ENCODE results near the gene FRMD5.
"Not testable (repeated sequence)": the region's sequence is repeated elsewhere in the genome, so short reads cannot be mapped to it uniquely, and the experiment has no call there.

DNA sequence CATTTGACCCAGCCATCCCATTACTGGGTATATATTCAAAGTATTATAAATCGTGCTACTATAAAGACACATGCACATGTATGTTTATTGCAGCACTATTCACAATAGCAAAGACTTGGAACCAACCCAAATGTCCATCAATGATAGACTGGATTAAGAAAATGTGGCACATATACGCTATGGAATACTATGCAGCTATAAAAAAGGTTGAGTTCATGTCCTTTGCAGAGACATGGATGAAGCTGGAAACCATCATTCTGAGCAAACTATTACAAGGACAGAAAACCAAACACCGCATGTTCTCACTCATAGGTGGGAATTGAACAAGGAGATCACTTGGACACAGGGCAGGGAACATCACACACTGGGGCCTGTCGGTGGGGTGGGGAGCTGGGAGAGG, 31.9 kb upstream of the FRMD5 start:
- TF ChIP-seq, protein P1, sequence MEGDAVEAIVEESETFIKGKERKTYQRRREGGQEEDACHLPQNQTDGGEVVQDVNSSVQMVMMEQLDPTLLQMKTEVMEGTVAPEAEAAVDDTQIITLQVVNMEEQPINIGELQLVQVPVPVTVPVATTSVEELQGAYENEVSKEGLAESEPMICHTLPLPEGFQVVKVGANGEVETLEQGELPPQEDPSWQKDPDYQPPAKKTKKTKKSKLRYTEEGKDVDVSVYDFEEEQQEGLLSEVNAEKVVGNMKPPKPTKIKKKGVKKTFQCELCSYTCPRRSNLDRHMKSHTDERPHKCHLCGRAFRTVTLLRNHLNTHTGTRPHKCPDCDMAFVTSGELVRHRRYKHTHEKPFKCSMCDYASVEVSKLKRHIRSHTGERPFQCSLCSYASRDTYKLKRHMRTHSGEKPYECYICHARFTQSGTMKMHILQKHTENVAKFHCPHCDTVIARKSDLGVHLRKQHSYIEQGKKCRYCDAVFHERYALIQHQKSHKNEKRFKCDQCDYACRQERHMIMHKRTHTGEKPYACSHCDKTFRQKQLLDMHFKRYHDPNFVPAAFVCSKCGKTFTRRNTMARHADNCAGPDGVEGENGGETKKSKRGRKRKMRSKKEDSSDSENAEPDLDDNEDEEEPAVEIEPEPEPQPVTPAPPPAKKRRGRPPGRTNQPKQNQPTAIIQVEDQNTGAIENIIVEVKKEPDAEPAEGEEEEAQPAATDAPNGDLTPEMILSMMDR (IDR thresholded peaks at IDR 0.05) = not testable (repeated sequence)
- not testable (repeated sequence) for TF ChIP-seq POLR2A (IDR thresholded peaks at IDR 0.05; ENCODE audit: low read length); BHLHE40 (IDR thresholded peaks at IDR 0.05; ENCODE audit: low read depth, low read length); MYC (IDR thresholded peaks at IDR 0.05; ENCODE audit: borderline replicate concordance, low read length); CEBPB (IDR thresholded peaks at IDR 0.05); EP300 (IDR thresholded peaks at IDR 0.05); NR3C1 (IDR thresholded peaks at IDR 0.05); CHD4 (IDR thresholded peaks at IDR 0.05; ENCODE audit: borderline replicate concordance); JUN (IDR thresholded peaks at IDR 0.05); ZFP36 (IDR thresholded peaks at IDR 0.05; ENCODE audit: borderline replicate concordance, partially characterized antibody); BCL3 (IDR thresholded peaks at IDR 0.05); RCOR1 (IDR thresholded peaks at IDR 0.05; ENCODE audit: low read depth, low read length); RNF2 (IDR thresholded peaks at IDR 0.05; ENCODE audit: borderline replicate concordance, low read depth)
